Renal cortical epithelial cell (primary cell): ENCODE results near the gene MAJIN. TPM values are rescaled to one million over a fixed set of nuclear protein-coding genes. Genes with fewer than 3 reads are reported as not detected.
A peak's percentile ranks its signal among the peaks of the same experiment; 100 is the strongest.

Experiments used
- DNase-seq: peaks from one replicate; pipeline ENCODE4 v3.0.0-alpha.2; 2011; ENCODE audit warnings: low read depth
- total RNA-seq: library from RNA; depleted of rRNA; stranded (reverse); fragments of >200 nt; gene quantifications from 2 replicates; pipeline ENCODE4 v1.2.3, GENCODE V29; 2014

The MAJIN gene
- total RNA-seq, 1 donor from 2014 or later = not detected

DNA sequence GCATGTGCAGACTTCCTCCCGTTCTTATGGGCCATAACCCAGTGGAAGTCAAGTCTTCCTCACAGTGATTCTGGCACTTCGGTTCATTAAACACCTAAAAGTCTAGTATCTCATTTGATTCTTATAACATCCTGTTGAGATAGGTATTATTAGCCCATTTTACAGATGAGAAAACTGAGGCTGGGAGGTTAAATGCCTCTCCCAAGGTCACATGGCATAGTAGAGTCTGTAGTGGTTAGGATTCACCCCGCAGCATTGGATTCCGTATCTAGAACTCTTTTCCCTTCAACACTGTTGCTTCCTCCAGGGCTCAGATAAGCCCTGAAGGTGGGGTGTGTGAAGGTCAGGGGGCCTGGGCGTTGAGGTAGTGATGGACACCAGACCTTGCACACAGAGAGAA, 39.6 kb downstream of the MAJIN start:
- no peak for DNase-seq

- DNase-seq = no peak
These were observed 40.6 kb downstream of the MAJIN start for GRCh38 chr11:64931290-64931689.

DNA sequence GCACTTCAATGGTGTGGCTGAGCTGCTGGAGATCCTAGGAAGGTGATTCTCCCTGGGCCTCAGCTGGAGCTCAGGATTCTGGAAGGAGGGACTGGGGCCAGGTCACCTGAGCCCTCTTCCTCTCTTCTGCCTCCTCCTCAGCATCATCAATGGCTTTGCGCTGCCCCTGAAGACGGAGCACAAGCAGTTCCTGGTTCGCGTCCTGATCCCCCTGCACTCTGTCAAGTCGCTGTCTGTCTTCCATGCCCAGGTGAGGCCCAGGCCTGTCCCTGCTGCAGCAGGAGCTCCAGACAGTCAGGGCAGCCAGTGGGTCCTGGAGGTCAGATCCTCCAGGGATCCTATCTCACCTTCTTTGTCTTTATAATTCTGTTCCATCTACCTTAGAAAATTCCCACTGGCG, 41.6 kb downstream of the MAJIN start:
- DNase-seq = no peak

GRCh38 chr11:64929625-64930024, 42.3 kb downstream of the MAJIN start:
- DNase-seq = no peak

DNA sequence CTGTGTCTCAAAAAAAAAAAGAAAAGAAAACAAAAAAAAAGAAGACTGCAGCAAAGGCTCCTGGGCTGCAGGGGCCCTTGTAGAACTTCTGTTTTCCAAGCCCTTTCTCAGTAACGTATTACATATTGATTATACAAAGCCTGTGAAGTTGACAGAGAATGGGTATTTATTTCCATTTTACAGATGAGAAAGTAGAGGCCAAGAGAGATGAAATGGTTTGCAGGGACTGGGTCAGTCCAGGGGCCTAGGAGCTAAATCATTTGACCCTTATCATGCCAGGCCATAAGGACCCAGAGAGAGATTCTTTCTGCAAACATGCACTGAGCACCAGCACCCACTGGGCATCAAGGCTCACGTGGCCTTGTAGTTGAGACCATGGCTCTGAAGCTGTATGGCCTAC, 43.0 kb downstream of the MAJIN start:
- no peak for DNase-seq

- no peak for DNase-seq
These were observed 45.2 kb downstream of the MAJIN start for GRCh38 chr11:64926689-64927088.

GRCh38 chr11:64925536-64926436, 46.1 kb downstream of the MAJIN start:
- no peak for DNase-seq

DNA sequence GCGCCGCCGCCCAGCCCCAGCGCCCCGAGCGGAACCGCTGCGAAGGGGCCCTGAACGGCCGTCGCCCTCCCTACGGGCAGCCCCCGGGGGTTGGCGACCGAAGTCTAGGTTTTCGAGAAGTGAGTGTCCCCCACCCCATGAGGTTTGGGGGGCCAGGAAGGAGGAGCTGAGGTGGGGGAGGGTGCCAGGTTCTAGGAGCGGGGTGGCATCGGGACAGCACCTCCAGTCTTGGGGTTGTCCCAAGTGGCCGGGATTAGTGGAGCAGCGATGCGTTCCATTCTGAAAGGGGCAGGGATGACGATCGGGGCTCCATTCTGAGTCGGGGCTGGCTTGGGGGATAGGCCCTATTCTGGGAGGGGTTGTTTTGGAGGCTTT, 47.0 kb downstream of the MAJIN start:
- DNase-seq = no peak

DNA sequence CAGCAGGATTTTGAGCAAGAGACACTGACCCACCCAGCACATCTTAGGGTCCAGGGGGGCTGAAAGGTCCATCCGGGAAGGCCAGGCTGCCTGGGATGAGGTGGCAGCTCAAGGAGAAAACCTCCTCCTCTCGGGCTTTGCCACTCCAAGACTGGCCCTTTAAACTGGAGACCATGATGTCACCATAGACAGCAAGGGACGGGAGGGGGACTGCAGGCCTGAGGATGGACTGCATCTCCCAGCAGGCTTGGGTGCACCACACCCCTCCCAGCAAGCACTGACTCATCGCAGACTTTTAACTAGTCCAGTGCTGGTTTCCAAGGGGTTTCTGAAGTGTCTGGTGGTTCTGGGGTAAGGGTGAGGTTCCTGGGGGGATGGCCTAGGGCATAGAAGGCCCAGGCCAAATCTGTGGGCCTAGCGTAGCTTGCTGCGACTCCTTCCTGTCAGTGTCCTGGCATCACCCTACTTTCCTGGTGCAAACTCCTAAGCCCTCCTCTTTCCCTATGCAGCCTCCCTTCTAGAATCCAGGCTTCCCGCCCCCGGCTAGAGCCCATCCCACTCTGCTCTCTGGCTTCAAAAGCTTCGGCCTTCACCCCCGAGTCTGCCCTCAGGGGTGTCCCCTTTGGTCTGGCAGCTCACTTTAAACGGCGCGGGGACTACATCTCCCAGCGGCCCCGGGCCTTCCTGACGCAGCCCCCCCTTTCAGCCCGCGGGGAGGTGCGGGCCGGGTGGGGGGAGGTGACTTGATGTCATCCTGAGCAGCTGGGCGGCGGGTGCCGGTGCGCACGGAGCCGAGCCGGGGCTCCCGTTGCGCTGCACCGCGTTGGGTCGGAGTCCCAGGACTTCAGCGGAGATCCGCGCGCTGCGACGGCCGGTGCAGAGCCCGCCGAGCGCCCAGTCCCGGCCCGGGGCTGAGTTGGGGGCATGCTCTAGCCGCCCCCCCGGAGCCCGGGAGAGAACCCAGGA, 47.7 kb downstream of the MAJIN start, which contains the start of gene PPP2R5B:
Gene PPP2R5B, plus strand, starts transcription at position 746 of the 966 bp plus-strand sequence. CDS start 1,046 bp downstream, outside the sequence.
- DNase-seq = peak; percentile 93

GRCh38 chr11:64923151-64923661, 48.7 kb downstream of the MAJIN start:
- DNase-seq = no peak

DNA sequence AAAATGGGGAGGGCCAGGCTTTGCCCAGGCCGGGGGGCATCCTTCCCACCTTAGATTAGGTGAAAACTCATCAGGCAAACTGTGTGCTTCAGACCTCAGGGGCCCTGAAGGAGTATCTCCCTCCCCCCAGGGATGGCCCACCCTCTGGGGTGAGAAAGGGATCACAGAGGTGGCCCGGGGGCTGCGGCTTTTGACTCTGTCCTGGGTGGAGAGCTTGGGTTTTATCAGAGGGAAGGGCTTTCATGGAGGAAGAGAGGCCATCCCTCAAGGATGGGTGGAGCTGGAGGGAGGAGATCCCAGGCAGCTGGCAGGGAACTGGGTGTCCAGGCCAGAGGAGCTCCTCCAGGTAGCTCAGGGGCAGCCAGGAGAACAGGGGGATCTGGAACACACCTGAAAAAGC, 50.5 kb downstream of the MAJIN start:
- no peak for DNase-seq

- no peak for DNase-seq
These were observed 51.8 kb downstream of the MAJIN start for GRCh38 chr11:64920124-64920523.

DNA sequence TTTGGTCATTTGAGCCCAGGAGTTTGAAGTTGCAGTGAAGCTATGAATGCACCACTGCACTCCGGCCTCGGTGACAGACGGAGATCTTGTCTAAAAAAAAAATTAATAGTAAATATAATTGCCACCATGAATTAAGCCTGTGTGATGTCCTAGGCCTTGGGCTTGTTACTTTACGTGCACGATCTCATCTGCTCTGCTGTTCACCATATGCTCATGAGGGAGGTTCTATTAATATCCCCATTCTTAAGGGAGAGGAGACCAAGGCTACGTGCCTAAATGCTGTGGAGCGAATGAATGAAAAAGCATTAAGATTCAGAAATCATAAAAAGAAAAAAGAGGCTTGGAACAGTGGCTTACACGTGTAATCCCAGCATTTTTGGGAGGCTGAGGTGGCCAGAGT, 52.3 kb downstream of the MAJIN start:
- DNase-seq = no peak

GRCh38 chr11:64918017-64918416, 53.9 kb downstream of the MAJIN start:
- DNase-seq = peak; percentile 61

DNA sequence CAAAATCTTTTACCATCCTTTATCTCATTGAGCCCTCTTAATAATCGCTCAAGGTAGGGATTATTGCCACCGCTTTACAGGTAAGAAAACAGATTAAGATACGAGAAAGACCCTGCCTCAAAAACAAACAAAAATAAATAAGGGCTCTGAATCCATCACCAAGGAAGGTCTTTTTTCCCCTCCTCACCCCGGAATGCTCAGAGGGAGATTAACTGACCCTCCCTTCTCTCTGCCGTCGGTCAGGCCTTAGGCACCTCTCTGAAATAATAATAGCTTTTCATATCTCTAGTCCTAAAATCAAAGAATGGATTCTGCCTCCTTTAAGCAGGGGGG, 54.3 kb downstream of the MAJIN start:
- DNase-seq = peak; percentile 1

DNA sequence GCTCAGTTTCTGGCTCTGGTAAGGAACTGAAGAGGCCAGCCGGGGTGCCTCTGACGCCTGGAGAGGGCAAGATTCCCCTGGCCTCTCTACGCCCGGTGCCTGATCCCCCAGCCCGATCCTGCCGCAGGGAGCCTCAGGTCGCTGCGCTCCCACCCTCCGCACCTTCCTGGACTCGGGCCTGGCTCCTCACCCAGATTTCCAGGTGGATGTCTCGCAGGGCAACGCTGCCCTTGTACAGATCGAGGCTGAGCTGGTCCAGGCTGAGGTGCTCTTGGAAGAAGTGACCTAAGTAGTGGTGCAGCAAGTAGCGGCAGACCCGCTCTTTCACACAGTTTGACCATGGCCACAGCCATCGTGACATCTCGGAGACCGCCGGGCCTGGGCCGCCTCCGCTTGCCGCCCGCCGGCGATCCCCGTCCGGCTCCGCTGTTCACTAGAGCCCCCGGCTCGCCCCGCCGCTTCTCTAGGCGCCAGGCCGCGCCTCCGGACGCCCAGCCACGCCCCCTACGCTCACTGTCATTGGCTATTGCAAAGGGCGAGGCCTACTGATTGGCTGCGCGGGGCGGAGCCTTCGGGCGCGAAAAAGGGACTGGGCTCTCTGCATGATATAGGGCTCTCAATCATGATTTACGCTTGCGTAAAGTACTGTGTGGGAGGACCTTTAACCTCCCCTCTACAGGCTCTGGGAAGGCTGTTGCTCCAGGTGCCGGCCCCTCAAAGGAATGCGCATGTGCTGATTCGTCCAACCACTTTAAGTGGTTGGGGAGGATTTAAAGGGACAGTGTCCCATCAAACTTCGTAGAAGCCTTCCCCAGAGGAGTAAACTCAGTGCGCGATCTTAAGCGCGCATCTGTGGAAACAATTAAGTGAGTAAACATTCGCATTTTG, 54.9 kb downstream of the MAJIN start, which contains the start of gene ATG2A:
Gene ATG2A, minus strand, starts transcription at position 435 of the 888 bp plus-strand sequence. Its CDS starts 74 bp downstream, at position 361.
- DNase-seq = peak; percentile 100

GRCh38 chr11:64916040-64916774, 55.7 kb downstream of the MAJIN start:
- DNase-seq = peak; percentile 53

- no peak for DNase-seq
These were observed 56.5 kb downstream of the MAJIN start for GRCh38 chr11:64915376-64915887.

DNA sequence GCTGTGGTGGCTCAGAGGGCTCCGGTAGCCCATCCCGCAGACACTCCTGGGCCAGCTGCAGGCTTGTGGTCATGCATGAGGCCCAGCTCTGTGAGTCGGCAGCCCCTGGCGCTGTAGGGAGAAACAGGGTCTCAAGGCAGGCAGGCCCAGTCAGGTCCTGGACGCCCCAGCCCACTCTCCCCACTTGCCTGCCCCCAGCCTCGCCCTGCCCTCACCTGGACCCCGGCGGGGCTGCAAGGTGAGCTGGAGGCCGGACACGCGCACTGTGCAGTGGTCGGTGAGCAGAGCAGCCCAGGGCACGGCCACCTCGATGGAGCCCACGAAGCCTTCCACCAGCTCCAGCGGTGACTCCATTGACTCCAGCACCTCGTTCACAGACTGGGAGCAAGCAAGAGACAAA, 57.8 kb downstream of the MAJIN start:
- DNase-seq = no peak

DNA sequence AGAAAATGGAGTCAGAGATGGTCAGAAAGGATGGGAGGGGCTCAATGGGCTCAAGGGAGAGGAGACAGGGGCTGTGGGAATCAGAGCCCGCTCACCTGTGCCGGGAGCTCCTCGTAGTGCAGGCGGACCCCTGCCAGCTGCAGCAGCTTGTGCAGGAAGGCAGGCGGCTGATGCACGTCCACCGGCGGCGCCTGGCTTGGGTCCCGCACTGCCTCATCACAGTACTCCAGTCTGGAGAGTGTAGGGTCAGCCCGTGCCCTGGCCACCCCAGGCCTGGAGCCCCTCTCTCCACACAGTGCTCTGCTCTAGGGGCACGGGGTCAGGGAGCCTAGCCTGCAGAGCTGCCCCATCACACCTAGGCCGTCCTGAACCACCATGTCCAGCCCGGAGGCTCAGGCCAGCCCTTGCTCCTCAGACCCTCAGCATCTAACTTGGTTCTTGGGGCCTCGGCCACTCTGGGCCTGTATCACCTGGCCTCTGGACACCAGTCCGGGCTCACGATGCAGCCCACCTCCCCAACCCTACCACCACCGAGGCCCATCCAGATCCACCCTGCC, 58.7 kb downstream of the MAJIN start:
- no peak for DNase-seq
